SU-DHL-6 (cell line): ENCODE results near the gene STXBP5.

Source experiments
- H2AFZ ChIP-seq: fragments of 200-600 bp; sonication (generic); 2 replicates; pipeline ENCODE4 v1.6.1; 2014; ENCODE audit warnings: low read depth, mild to moderate bottlenecking, moderate library complexity, mixed read lengths, antibody characterized with exemption, low read length; ENCODE audit not compliant: severe bottlenecking
- H3F3A ChIP-seq: fragments of 200-600 bp; shearing (Covaris generic); 2 replicates; pipeline ENCODE4 v1.6.0; 2016; ENCODE audit warnings: antibody characterized with exemption, mild to moderate bottlenecking; ENCODE audit not compliant: insufficient read depth
- H3K27ac ChIP-seq: fragments of 200-600 bp; sonication (generic); 2 replicates; pipeline ENCODE4 v1.5.1; 2016; ENCODE audit warnings: low read depth, mild to moderate bottlenecking, low read length, moderate library complexity, mixed read lengths
- H3K27me3 ChIP-seq: fragments of 200-600 bp; sonication (generic), shearing (Covaris generic); 2 replicates; pipeline ENCODE4 v1.6.0; 2014; ENCODE audit warnings: mild to moderate bottlenecking, low read length
- H3K36me3 ChIP-seq: fragments of 200-600 bp; sonication (generic); 2 replicates; pipeline ENCODE4 v1.6.1; 2014; ENCODE audit warnings: mild to moderate bottlenecking, low read length, mixed read lengths
- H3K4me2 ChIP-seq: fragments of 300-600, 200-600 bp; shearing (Covaris generic), sonication (generic); 2 replicates; pipeline ENCODE4 v1.6.0; 2014; ENCODE audit warnings: low read length, low read depth, mild to moderate bottlenecking; ENCODE audit not compliant: poor library complexity, severe bottlenecking
- H3K4me3 ChIP-seq: fragments of 200-600 bp; sonication (generic); 2 replicates; pipeline ENCODE4 v1.5.1; 2014; ENCODE audit warnings: antibody characterized with exemption, low read length, mild to moderate bottlenecking, mixed read lengths; ENCODE audit not compliant: insufficient read depth, poor library complexity, severe bottlenecking
- H3K79me2 ChIP-seq: fragments of 200-600 bp; sonication (generic); 2 replicates; pipeline ENCODE4 v1.6.1; 2014; ENCODE audit warnings: mild to moderate bottlenecking, low read length, moderate library complexity; ENCODE audit not compliant: insufficient read depth
- H3K9ac ChIP-seq: fragments of 200-600 bp; sonication (generic); 2 replicates; pipeline ENCODE4 v1.7.0; 2014; ENCODE audit warnings: mild to moderate bottlenecking, low read length
- H3K9me2 ChIP-seq: fragments of 200-600 bp; sonication (generic); replicated peaks from 2 replicates; pipeline ENCODE4 v1.6.1; 2014; ENCODE audit warnings: low read length; ENCODE audit not compliant: insufficient read depth
- H3K9me3 ChIP-seq: fragments of 200-600 bp; sonication (generic); 2 replicates; pipeline ENCODE4 v1.6.1; 2014; ENCODE audit warnings: low read length, mixed read lengths; ENCODE audit not compliant: insufficient read depth
- H4K20me1 ChIP-seq: fragments of 200-600 bp; sonication (generic); 2 replicates; pipeline ENCODE4 v1.6.1; 2014; ENCODE audit warnings: low read depth, mild to moderate bottlenecking, antibody characterized with exemption, low read length, moderate library complexity, mixed read lengths
- EZH2phosphoT487 ChIP-seq: fragments of 200-600 bp; sonication (generic), shearing (Covaris generic); conservative IDR thresholded peaks from 2 replicates; pipeline ENCODE4 v1.6.1; 2018; ENCODE audit warnings: mild to moderate bottlenecking, antibody characterized with exemption, low read length, moderate library complexity, mixed read lengths
- TF ChIP-seq, protein P1 (sequence below): fragments of 200-600 bp; sonication (generic); IDR thresholded peaks from one replicate; pipeline ENCODE4 v1.5.1; 2017; ENCODE audit warnings: antibody characterized with exemption, mild to moderate bottlenecking, low read length, moderate library complexity; ENCODE audit not compliant: insufficient read depth, poor library complexity, severe bottlenecking

STXBP5 gene

DNA sequence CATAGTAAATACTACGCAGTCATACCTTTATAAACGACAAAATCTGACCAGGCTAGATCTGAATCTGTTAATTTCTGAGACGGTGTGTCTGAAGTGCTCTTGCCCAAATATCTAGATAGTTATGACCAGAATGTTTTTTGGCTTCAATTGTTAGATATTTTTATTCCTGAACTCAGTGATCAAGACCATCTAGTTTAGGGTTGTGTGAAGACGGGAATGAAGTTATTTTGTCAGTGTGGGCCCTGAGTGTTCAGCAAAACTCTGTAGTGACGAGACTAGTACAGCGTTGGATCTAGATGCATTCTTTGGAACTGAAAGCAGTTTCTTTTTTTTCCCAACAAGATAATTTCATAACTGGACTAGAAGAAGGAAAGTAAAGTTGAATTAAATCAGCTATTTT, 3.1 kb downstream of the STXBP5 start:
- H3K4me3 ChIP-seq, result no peak overlapping the region

DNA sequence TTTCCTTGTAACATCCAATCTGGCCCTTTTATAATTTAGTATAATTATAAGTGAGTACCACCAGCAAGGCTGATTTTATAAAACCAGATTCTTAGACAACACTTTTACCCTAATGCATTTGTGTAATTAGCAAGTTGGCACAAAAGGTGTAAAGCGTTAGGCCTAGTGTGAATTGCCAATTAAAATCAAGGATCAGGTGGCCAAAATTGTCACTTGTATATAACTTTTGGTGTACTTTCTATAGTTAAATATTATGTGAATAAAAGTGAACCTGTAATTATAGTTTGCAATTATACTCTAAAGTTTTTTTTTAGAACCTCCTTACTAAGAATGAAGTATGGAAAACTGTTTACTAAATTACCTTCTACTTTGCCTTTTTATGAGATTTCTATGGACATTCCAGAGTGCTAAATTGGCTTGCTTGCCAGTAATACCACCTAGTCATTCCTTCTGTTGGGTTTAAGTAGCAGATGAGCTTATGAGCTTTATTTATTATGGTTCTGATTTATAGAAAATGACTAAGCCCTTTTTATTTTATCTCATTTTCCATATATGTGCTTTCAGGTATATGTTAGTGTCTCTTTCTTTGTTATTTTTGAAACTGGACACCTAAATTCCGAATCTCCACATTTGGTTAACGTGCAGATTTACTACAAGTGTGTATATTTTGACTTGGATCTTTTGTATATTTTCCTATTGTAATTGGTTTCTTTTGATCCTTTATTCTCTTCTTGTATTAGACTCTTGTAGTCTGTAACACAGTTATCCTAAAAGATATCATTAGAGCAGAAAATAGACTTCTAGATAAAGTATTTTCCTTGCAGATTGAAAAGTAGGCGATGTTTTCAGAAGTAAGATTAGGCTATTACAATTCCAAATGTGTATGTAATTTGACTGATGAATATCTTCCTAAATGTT, 3.9 kb downstream of the STXBP5 start:
- Histone ChIP-seq H3K9me3 (no peaks in the 10 kb centered on the region), H2AFZ (no peak overlapping the region), H3K4me3 (no peak overlapping the region), H3K4me2 (no peak overlapping the region), H3K27ac (no peak overlapping the region), H3K36me3 (peaks cover 4% of the 10 kb centered on the region), H3K9me2 (no peaks in the 10 kb centered on the region), H4K20me1 (no peaks in the 10 kb centered on the region), H3F3A (peaks cover 3% of the 10 kb centered on the region), H3K27me3 (no peaks in the 10 kb centered on the region), H3K79me2 (peaks cover 46% of the 10 kb centered on the region), H3K9ac (no peak overlapping the region)
- TF ChIP-seq, protein P1, sequence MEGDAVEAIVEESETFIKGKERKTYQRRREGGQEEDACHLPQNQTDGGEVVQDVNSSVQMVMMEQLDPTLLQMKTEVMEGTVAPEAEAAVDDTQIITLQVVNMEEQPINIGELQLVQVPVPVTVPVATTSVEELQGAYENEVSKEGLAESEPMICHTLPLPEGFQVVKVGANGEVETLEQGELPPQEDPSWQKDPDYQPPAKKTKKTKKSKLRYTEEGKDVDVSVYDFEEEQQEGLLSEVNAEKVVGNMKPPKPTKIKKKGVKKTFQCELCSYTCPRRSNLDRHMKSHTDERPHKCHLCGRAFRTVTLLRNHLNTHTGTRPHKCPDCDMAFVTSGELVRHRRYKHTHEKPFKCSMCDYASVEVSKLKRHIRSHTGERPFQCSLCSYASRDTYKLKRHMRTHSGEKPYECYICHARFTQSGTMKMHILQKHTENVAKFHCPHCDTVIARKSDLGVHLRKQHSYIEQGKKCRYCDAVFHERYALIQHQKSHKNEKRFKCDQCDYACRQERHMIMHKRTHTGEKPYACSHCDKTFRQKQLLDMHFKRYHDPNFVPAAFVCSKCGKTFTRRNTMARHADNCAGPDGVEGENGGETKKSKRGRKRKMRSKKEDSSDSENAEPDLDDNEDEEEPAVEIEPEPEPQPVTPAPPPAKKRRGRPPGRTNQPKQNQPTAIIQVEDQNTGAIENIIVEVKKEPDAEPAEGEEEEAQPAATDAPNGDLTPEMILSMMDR, result no peak
- no peak for TF ChIP-seq EZH2phosphoT487

More for the DNA sequence above, 3.1 kb downstream of the STXBP5 start:
- Histone ChIP-seq H3K27me3 (no peaks in the 10 kb centered on the region), H3F3A (peaks cover 4% of the 10 kb centered on the region), H3K9me2 (no peaks in the 10 kb centered on the region), H3K27ac (no peak overlapping the region), H3K9me3 (no peaks in the 10 kb centered on the region), H4K20me1 (no peaks in the 10 kb centered on the region), H3K36me3 (peaks cover 4% of the 10 kb centered on the region), H3K9ac (no peak overlapping the region), H3K79me2 (peaks cover 46% of the 10 kb centered on the region), H2AFZ (no peak overlapping the region), H3K4me2 (peak overlapping the region; percentile 98)
- TF ChIP-seq, protein P1, result no peak
- no peak for TF ChIP-seq EZH2phosphoT487

DNA sequence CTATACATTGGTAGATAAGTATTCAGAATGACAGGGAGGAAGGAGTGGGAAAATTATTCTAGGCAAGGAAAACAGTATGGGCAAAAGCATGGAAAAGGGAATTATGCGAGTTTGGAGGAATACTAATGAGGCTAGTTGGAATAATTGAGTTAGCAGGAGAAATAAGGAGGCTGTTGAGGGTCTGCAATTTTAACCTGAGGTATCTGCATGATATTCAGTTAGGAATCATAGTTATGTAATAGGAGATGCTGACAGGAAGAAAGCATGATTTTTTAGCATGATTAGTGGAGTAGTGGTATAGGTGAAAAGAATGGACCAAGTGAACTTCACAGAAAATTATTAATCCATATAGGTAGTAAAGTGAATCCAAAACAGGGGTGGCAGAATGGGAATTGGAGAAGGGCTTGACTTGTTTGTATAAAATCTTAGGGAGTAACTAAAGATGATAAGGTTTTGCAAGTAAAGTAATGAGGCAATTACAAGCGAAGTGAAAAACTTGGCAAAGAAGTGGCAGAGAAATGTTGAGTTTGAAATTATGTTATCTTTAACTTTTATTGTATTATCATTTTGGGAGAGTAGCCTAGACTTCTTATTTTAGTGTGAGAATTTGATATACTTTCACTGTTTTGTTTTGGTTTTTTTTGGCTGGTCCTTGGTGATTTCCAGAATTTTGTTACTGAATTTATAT, 5.7 kb downstream of the STXBP5 start:
- Histone ChIP-seq H3K4me2 (no peak overlapping the region), H3K79me2 (peaks cover 39% of the 10 kb centered on the region), H3K9me3 (no peaks in the 10 kb centered on the region)

More for the DNA sequence above, 5.7 kb downstream of the STXBP5 start:
- H3K4me3 ChIP-seq, result no peak overlapping the region
- H3K36me3 ChIP-seq, result peaks cover 7% of the 10 kb centered on the region
- H3K9me2 ChIP-seq, result no peaks in the 10 kb centered on the region
- no peaks in the 10 kb centered on the region for H4K20me1 ChIP-seq
- H3F3A ChIP-seq, result no peaks in the 10 kb centered on the region; the same call in 1 of the 2 replicates
- H3K9ac ChIP-seq, result no peak overlapping the region
- no peaks in the 10 kb centered on the region for H3K27me3 ChIP-seq
- H2AFZ ChIP-seq, result no peak overlapping the region
- no peak overlapping the region for H3K27ac ChIP-seq
- TF ChIP-seq, protein P1, result no peak
- no peak for TF ChIP-seq EZH2phosphoT487
